Renal cortex interstitium (tissue), 11 donors: ENCODE data around the gene DCDC2C. TPM values are rescaled to one million over a fixed set of nuclear protein-coding genes. Genes with fewer than 3 reads are reported as not detected.

Source experiments
- DNase-seq, 11 donors: peaks; one replicate each; pipeline ENCODE4 v3.0.0-alpha.2; 2013; ENCODE audit warnings: low read depth in 9 of 11, low spot score in 4 of 11; ENCODE audit errors: extremely low read depth in 1 of 11
- polyA plus RNA-seq, 3 donors: library from polyadenylated mRNA; unstranded; fragments of 120-200 nt; gene quantifications; one replicate each; pipeline ENCODE4 v1.2.1, GENCODE V29; 2013; ENCODE audit not compliant: insufficient read length in 3 of 3

The DCDC2C gene
- polyA plus RNA-seq, 3 donors = 0.32 to 0.56 TPM; not detected in 1

DNA sequence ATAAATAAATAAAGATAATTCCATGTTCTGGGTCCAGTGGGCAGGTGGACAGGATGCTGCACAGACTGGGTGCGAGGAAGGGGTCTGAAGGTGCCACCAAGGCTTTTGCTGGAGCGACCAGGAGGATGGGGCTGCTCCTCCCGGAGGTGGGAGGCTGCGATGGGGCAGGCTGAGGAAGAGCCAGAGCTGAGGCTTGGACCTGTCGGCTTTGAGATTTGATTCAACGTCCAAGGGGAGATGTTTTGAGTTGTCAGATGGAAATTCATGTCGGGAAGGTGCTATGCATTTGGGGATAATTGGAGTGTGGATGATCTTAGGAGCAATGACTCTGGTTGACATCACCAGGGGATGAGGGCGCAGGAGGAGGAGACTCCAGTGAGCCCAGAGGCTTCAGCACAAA, 33.7 kb upstream of the DCDC2C start:
- DNase-seq = no peak

DNA sequence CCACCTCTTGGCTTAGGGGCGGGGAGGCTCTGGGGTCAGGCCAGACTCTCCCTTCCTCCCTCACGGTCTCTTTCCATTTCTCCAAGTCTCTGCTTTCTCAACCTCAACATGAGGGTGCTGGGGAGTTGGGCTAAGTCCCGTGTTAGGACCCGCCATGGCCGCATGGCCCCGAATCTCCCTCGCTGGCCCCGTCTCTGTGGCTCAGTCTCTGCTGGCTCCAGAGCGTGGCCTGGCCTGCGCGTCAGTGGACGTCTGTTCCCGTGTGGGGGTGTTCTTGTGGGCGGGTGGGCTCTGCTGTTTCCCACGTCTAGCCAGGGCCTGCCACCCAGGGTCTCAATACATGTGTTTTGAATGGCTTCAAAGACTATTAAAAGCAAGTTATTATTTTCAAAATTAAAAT, 33.0 kb upstream of the DCDC2C start:
- DNase-seq = no peak

- DNase-seq = no peak
Measured at GRCh38 chr2:3670941-3671340, 32.4 kb upstream of the DCDC2C start.

GRCh38 chr2:3672861-3673678, 30.3 kb upstream of the DCDC2C start:
- DNase-seq = no peak

GRCh38 chr2:3674066-3674845, 29.1 kb upstream of the DCDC2C start:
- no peak for DNase-seq

GRCh38 chr2:3675687-3676086, 27.7 kb upstream of the DCDC2C start:
- DNase-seq = no peak

- no peak for DNase-seq
Measured at GRCh38 chr2:3677436-3677835, 25.9 kb upstream of the DCDC2C start.

GRCh38 chr2:3678212-3678611, 25.2 kb upstream of the DCDC2C start:
- no peak for DNase-seq

DNA sequence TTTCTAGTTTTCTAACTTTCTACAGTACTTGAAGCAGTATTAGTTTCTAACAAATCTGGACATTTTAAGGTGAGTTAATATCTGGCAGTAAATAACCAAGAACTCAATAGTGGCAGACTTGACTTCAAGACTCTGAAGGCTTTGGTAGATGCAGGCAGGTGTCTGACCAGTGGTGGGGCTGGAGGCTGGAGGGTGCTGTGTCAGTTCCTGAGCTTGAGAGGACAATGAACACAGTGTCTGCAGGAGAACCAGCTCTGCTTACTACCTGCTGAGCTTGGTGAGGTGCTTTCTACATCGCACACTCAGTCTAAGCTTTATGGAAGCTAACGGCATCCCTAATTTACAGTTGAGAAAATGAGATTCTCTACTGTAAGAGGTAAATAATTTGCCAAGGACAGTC, 24.2 kb upstream of the DCDC2C start:
- DNase-seq = no peak

- DNase-seq = no peak
Measured at GRCh38 chr2:3679616-3680393, 23.6 kb upstream of the DCDC2C start.

GRCh38 chr2:3680548-3681345, 22.6 kb upstream of the DCDC2C start:
- DNase-seq = no peak

DNA sequence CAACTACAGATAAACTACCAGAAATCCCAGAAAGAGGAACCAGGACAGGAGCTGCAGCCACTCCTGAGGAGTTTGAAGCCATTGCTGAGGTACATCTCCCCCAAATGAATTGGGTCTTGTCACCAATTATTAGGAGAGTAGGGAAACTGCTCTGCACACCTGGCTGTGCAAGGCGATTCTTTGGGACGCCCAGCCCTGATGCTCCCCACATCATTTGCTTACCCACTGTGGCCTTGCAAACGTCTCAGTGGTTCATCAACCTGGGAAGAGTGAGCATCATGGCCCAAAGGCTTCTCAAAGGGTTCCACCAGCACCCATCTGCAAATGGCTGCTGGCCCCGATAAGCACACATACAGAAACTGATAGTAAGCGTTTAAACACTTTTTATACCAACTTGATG, 21.8 kb upstream of the DCDC2C start:
- no peak for DNase-seq

- no peak for DNase-seq
Measured at GRCh38 chr2:3682811-3683210, 20.6 kb upstream of the DCDC2C start.

DNA sequence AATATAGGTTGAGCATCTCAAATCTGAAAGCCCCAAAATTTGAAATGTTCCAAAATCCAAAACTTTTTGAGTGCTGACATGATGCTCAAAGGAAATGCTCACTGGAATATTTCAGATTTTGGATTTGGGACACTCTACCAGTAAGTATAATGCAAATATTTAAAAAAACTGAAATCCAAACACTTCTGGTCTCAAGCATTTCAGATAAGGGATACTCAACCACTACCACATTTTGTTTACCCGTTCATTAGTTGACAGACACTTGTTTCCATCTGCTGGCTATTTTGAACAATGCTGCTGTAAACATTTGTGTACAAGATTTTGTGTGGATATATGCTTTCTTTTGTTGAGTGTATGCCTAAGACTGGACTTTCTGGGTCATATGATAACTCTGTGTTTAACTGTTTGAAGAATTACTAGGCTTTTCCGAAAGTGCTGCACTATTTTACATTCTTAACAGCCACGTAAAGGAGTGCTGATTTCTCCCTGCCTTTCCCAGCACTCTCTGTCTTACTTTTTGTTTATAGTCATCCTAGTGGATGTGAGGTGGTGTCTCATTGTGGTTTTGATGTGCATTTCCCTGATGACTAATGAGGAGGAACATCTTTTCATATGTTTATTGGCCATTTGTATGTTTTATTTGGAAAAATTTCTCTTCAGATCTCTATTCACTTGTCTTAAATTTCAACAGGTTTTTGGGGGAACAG, 19.5 kb upstream of the DCDC2C start:
- DNase-seq = no peak

- no peak for DNase-seq
Measured at GRCh38 chr2:3689998-3690748, 13.2 kb upstream of the DCDC2C start.

DNA sequence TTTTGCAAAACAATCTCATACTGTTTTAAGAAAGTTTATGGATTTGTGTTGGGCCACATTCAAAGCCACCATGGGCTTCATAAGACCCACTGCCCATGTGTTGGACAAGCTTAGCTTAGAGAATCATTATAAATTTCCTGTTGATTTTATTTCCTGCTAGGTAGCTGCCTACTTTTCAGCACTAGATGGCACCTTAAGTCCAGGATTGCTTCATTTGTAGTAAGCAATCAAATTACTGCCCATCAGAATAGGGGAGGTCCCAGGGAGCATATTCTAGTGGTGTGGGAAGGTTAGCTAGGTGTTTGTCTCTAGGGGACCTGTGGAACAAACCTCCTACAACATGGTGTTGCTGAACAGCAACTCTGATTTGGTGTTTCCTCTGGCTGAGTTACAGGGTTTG, 11.0 kb upstream of the DCDC2C start:
- DNase-seq = peak in 1 of 11 donors; percentile 14

DNA sequence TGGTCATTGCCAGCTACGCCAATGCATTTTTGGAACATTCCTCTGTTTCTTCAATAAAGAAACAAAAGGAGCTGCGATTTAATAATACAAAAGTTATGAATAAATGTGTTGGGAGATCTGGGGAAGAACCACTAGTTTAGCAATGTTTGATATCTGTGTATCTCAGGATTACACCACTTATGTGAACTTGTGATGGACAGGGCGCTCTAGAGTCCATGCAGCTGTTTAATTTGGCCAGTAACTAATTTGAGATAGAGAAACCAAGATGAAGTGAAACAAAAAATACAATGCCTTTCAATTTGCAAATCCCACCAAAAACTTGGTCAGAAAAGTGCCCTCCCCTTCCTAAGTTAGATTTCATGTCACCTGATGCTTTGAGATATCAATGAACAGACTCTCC, 6.8 kb upstream of the DCDC2C start:
- DNase-seq = no peak

DNA sequence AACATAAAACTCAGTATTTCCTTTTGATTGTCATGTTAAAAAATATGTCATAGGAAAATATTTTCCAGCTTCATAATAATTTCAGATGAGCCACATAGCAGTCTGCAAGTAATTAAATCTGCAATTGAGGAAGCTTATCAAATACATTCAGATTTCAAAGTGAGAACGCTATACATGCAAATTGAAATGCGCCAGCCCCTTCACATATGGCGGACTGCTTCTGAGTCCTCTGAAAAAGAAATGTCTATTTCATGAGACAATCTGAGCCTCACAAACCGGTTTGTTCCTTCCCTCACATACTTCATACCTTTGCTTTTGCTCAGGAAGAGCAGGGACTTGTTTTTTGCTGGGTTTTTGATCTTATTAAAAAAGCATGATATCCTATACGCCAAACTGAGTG, 2.3 kb upstream of the DCDC2C start:
- DNase-seq = no peak
